Astrocyte of the cerebellum (primary cell): ENCODE data around the gene TMEM244.
"Not testable (repeated sequence)": the region's sequence is repeated elsewhere in the genome, so short reads cannot be mapped to it uniquely, and the experiment has no call there.

Source experiments
- DNase-seq: peaks from one replicate; pipeline ENCODE4 v3.0.0-alpha.2; 2011; ENCODE audit warnings: low read depth
- H3K4me3 ChIP-seq: 2 replicates; pipeline ENCODE4 v1.5.1; 2011; ENCODE audit warnings: mild to moderate bottlenecking, low read depth, low read length, moderate library complexity
- in situ Hi-C: cut with HindIII; loops from 2 replicates; pipeline ENCODE4 v1.10.0; 2017; ENCODE audit warnings: low sequenced_read_pairs
- TF ChIP-seq, protein P1 (sequence below): IDR thresholded peaks from 2 replicates; pipeline ENCODE4 v1.5.1; 2012; ENCODE audit warnings: low read length, low read depth, moderate library complexity, mild to moderate bottlenecking; ENCODE audit errors: missing control alignments

TMEM244 gene

DNA sequence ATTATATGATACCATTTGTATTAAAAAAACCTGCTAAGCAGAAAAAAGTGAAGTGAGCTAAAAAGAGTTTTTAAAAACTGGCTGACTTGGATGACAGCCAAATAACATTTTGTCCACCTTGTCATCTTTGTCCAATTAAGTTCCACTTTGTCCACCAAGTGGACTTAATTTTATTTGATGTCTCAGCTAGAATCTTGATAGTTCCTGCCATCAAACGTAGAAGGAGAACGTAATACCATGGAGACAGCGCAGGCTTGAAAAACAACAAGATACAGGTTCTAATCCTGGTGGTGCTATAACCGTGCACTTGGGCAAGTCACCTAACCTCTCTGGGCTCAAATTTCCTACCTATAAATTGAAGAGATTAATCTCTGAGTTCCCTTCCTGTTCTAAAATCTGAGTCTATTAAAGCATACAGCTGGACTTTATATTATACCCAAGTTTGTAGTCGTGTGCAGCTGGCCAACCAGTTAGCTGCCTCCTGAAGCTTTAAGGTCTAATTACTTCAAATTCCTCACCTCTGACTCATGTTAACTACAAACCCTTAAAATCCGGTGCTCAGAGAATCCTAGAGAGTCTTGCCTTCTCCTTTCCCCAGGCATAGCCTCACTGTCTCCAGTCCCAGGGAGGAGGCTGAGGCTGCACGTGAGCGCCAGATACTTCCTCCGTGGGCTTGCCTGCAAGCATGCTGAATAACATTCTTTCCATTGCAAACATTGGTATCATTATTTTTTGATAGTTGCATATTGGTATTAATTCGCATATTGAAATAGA is 16.8 kb downstream of the TMEM244 start:
- in situ Hi-C loops = no loop called here
- no peak overlapping the region for H3K4me3 ChIP-seq
- TF ChIP-seq, protein P1, sequence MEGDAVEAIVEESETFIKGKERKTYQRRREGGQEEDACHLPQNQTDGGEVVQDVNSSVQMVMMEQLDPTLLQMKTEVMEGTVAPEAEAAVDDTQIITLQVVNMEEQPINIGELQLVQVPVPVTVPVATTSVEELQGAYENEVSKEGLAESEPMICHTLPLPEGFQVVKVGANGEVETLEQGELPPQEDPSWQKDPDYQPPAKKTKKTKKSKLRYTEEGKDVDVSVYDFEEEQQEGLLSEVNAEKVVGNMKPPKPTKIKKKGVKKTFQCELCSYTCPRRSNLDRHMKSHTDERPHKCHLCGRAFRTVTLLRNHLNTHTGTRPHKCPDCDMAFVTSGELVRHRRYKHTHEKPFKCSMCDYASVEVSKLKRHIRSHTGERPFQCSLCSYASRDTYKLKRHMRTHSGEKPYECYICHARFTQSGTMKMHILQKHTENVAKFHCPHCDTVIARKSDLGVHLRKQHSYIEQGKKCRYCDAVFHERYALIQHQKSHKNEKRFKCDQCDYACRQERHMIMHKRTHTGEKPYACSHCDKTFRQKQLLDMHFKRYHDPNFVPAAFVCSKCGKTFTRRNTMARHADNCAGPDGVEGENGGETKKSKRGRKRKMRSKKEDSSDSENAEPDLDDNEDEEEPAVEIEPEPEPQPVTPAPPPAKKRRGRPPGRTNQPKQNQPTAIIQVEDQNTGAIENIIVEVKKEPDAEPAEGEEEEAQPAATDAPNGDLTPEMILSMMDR = no peak
- no peak for DNase-seq

DNA sequence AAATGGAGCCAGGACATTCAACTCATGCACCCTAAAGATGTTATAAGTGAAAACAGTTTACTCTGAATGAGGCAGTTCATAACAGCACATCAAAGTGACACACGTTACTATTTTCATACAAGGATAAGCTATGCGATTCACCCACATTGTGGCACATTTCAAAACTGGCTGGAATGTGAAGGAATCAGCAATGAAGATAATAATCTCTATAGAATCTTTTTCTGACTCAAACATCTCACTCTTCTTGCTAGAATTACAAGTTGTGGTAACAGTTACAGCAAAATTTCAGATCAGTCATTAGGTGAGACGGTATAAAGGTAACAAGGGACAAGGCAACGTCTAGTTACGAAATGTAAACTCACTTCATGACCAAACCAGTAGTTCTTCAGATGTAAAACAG is 17.5 kb downstream of the TMEM244 start:
- no peak for DNase-seq
- in situ Hi-C loops = no loop called here
- no peak overlapping the region for H3K4me3 ChIP-seq
- TF ChIP-seq, protein P1 = no peak

DNA sequence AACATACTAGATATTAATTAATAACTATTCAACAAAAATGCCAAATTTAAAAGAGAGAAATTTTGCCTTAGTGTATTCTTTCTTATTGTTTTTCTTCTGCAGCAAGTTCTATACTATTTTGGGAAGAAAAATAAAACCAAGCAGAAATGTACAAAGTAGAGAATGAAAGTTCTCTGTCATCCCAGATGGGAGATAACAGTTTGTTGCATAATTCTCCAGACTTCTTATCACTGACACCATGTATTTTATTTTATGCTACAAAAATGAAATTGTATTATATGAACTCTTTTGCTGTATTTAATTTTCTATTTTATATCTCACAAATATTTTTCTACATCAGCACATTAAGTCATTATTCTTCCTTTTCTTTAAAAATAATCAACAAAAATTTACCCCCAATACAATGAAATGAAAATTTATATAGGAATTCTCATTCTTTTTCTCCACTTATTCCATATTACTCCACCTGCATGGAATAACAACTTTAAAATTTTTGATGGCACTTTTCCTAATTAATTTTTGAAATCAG is 18.2 kb downstream of the TMEM244 start:
- H3K4me3 ChIP-seq = no peak overlapping the region
- in situ Hi-C loops = no loop called here
- TF ChIP-seq, protein P1 = no peak
- DNase-seq = no peak

DNA sequence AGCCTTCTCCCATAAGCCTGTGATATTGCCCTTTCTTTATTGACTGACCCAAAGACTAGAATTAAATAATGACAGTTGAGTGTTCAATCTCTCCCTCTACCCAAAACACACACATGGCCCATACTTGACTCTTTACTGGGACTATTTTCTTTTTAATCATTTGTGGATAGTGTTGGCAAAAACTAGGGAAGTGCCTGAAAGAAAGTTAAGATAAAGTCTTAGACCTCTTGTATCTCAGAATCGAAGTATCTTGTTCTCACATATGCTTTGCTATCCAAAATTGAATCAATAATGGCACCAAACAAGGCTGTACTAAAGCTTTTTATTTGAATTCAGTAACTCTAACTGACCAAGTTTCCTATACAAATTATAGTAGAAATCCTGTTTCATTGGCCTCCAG is 19.0 kb downstream of the TMEM244 start:
- no peak overlapping the region for H3K4me3 ChIP-seq
- TF ChIP-seq, protein P1 = no peak
- in situ Hi-C loops = no loop called here
- no peak for DNase-seq

DNA sequence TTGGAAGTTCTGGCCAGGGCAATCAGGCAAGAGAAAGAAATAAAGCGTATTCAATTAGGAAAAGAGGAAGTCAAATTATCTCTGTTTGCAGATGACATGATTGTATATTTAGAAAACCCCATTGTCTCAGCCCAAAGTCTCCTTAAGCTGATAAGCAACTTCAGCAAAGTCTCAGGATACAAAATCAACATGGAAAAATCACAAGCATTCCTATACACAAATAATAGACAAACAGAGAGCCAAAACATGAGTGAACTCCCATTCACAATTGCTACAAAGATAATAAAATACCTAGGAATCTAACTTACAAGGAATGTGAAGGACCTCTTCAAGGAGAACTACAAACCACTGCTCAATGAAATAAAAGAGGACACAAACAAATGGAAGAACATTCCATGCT is 21.6 kb downstream of the TMEM244 start:
- H3K4me3 ChIP-seq, DNase-seq, in situ Hi-C loops: not testable (repeated sequence)

DNA sequence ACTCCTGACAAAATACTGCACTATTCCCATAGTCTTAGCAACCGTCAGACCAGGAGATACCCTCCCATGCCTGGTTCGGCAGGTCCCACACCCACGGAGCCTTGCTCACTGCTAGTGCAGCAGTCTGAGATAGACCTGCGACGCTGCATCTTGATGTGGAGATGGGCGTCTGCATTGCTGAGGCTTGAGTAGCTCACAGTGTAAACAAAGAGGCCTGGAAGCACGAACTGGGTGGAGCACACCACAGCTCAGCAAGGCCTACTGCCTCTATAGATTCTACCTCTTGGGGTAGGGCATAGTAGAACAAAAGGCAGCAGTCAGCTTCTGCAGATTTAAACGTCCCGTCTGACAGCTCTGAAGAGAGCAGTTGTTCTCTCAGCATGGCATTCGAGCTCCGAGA is 25.4 kb downstream of the TMEM244 start:
- TF ChIP-seq, protein P1 = no peak
- H3K4me3 ChIP-seq = no peak overlapping the region
- in situ Hi-C loops = no loop called here
- no peak for DNase-seq

DNA sequence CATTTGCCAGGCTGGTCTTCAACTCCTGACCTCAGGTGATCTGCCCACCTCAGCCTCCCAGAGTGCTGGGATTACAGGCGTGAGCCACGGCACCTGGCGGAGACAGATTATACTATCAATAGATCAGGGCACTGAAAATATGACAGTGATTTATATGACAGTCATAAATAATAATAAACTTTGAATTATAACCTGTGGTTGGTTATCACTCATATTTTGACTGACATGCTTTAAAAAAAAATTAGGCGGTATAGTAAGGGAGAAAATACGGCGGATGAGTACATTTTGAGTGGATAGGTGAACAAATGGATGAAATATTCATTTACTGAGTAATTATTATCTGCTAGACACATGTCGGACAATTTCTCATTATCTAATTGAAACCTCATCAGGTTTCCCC is 28.8 kb downstream of the TMEM244 start:
- DNase-seq = no peak
- in situ Hi-C loops = no loop called here
- H3K4me3 ChIP-seq = no peak overlapping the region
- TF ChIP-seq, protein P1 = no peak
